Measurements from ENCODE around the gene CRLF1. TPM values are rescaled to one million over a fixed set of nuclear protein-coding genes. Genes with fewer than 3 reads are reported as not detected.

Gene CRLF1
- total and polyA plus RNA-seq, 2 of the 8 experiments (the other 6 are each of a cell fraction or from before 2014, with no cell fraction given) = 7.2 to 10.3 TPM

DNA sequence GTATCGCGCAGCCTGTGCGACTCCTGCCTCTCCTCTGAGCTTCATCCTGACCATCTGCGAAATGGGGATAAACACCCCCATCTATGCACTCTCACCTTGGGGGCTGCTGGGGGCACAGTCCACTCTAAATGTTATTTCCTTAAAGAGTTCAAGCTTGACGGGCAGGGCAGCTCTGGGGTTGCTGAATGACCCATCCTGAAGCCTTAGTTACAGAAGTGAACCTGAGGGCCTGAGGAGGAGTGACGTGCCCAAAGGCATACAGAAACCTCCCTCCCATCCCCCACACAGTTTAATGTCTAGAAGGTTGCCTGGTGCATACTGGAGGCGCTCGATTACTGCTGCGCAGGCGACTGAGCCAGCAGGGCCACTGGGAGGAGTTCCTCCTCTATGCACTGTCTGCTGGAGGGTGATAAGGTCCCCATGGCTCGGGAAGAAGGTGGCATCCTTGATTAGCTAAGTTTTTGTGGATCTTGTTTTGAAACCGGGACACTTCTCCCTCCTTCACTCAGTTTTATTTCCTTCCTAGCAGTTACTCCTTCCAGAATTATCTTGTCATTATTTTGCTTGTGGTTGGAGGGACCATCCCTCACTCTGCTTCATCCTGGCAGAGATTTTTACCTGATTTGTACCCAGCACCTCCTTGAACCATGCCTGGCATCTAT lies 62.7 kb downstream of the CRLF1 start:
- no peak for FAIRE-seq
- Histone ChIP-seq H2BK15ac (ENCODE audit: low read length) (no peak overlapping the region), H3K4me3 (ENCODE audit: extremely low read depth in 1 of 4, insufficient read depth in 2 of 4, low read depth in 3 of 4, low read length in 4 of 4) (peak overlapping the region; percentile 36 to 77 (median 42); a peak in 5 of 8 replicates), H3K4me2 (ENCODE audit: insufficient read depth in 1 of 2, low read depth in 2 of 2, low read length in 2 of 2) (peak overlapping the region; percentile 70 to 91), H3K56ac (replicated peaks; ENCODE audit: insufficient read length, low read depth, low read length) (no peak overlapping the region), H3K27ac (ENCODE audit: low read depth, low read length) (no peak overlapping the region), H3K9me3 (ENCODE audit: insufficient read depth in 2 of 2, low read depth in 1 of 2, low read length in 1 of 2) (no peaks in the 10 kb centered on the region), H2BK20ac (ENCODE audit: low read length) (no peak overlapping the region), H4K8ac (ENCODE audit: extremely low read depth, insufficient read depth, low read length) (no peak overlapping the region), H3K79me1 (ENCODE audit: low read depth, low read length) (no peaks in the 10 kb centered on the region; the same call in 1 of the 2 replicates), H4K91ac (replicated peaks; ENCODE audit: insufficient read length, low read length) (peak overlapping the region; percentile 12), H3K14ac (ENCODE audit: insufficient read length) (no peak overlapping the region), H2BK120ac (replicated peaks; ENCODE audit: low read depth, low read length) (no peak overlapping the region), H4K5ac (ENCODE audit: insufficient read length, low read depth, low read length) (peak overlapping the region; percentile 44), H3K36me3 (ENCODE audit: control insufficient read depth in 2 of 4, insufficient read depth in 4 of 4, low read length in 3 of 4) (peaks cover 5 to 22% (median 13%) of the 10 kb centered on the region in 4 experiments; a peak in 7 of 8 replicates), H3K23ac (ENCODE audit: insufficient read length) (no peak overlapping the region), H3K9ac (replicated peaks in 1 of 4; ENCODE audit: extremely low read depth in 1 of 4, low read depth in 3 of 4, low read length in 3 of 4) (no peak overlapping the region), H3K4me1 (replicated peaks in 1 of 4; ENCODE audit: control insufficient read depth in 3 of 4, insufficient read depth in 4 of 4, low read length in 3 of 4) (peaks cover 0 to 9% (median 4%) of the 10 kb centered on the region in 4 experiments; a peak in 1 of 7 replicates), H3K27me3 (replicated peaks in 1 of 4; ENCODE audit: control insufficient read depth in 3 of 4, extremely low read depth in 1 of 4, insufficient read depth in 3 of 4, low read length in 3 of 4) (no peaks in the 10 kb centered on the region), H3K79me2 (ENCODE audit: control insufficient read depth in 1 of 2, insufficient read depth in 2 of 2, low read length in 2 of 2) (peaks cover 0 to 16% of the 10 kb centered on the region in 2 experiments; a peak in 2 of 4 replicates), H2BK12ac (ENCODE audit: low read depth, low read length) (peak overlapping the region; percentile 70; the same call in 1 of the 2 replicates), H3K23me2 (ENCODE audit: low read depth, low read length) (peaks cover 8% of the 10 kb centered on the region), H2AK5ac (ENCODE audit: low read depth, low read length) (no peak overlapping the region), H2AFZ (ENCODE audit: low read length) (peak overlapping the region; percentile 80), H4K20me1 (replicated peaks in 1 of 2; ENCODE audit: control insufficient read depth in 1 of 2, insufficient read depth in 2 of 2, low read length in 2 of 2) (peaks cover 0 to 4% of the 10 kb centered on the region in 2 experiments), H2BK5ac (ENCODE audit: low read depth, low read length) (peak overlapping the region; percentile 35; the same call in 1 of the 2 replicates), H3K18ac (ENCODE audit: extremely low read depth, low read length) (peak overlapping the region; percentile 40; the same call in 1 of the 2 replicates), H3K4ac (replicated peaks; ENCODE audit: insufficient read length, low read depth, low read length) (peak overlapping the region; percentile 22)
- WGBS, 2 experiments (ENCODE audit: extremely low coverage in 1 of 2, insufficient coverage in 1 of 2, insufficient read length in 1 of 2, insufficient replicate concordance in 2 of 2, low coverage in 1 of 2, low lambda C conversion rate in 2 of 2, missing lambda C conversion rate in 1 of 2) = 15% methylated on average over 12 of the region's 12 CpGs; no CpG with 5 or more reads in 1 of the 2 experiments
- POLR2A ChIA-PET (ENCODE audit: partially characterized antibody) = interaction anchor here (0.5 to 2.5 kb wide), 10 partner anchors 9 to 45 kb away, joined by 3 to 13 read pairs (median 4); partner anchors contain the start of gene KXD1
- DNase-seq (ENCODE audit: low read depth in 1 of 2, low spot score in 2 of 2) = peak in 1 of 2 experiments; percentile 74
- CTCF ChIA-PET (ENCODE audit: partially characterized antibody) = interaction anchor here (0.6 to 2.7 kb wide), 13 partner anchors 10 to 813 kb away, joined by 3 to 12 read pairs (median 4); no protein-coding TSS in a partner anchor
- no peak for TF ChIP-seq CTCF (IDR thresholded peaks at IDR 0.05; ENCODE audit: control extremely low read depth in 1 of 3, insufficient read depth in 1 of 3, low read depth in 1 of 3, low read length in 3 of 3)
- no peak for TF ChIP-seq YY1 (IDR thresholded peaks at IDR 0.05; ENCODE audit: low read depth, low read length)
- TF ChIP-seq CBX8 (IDR thresholded peaks at IDR 0.05; ENCODE audit: borderline replicate concordance, low read depth, low read length) = no peak
- peak; percentile 27; the same call in 1 of the 2 replicates for TF ChIP-seq TAF1 (IDR thresholded peaks at IDR 0.05; ENCODE audit: low read depth, low read length)
- TF ChIP-seq TEAD4 (IDR thresholded peaks at IDR 0.05; ENCODE audit: low read depth, low read length) = no peak
- no peak for TF ChIP-seq ZNF274 (IDR thresholded peaks at IDR 0.05; ENCODE audit: borderline replicate concordance, extremely low read depth, low read length)
- no peak for TF ChIP-seq CTBP2 (IDR thresholded peaks at IDR 0.05; ENCODE audit: borderline replicate concordance, insufficient read depth, insufficient read length, low read length)
- TF ChIP-seq SP4 (IDR thresholded peaks at IDR 0.05; ENCODE audit: low read length) = no peak
- no peak for TF ChIP-seq CBX5 (IDR thresholded peaks at IDR 0.05; ENCODE audit: low read depth, low read length)
- TF ChIP-seq JUND (IDR thresholded peaks at IDR 0.05; ENCODE audit: low read length) = no peak

Measured in H1 (cell line).